H1 (cell line): ENCODE results near the gene CAMK2A. TPM values are rescaled to one million over a fixed set of nuclear protein-coding genes. Genes with fewer than 3 reads are reported as not detected.

Source experiments
- CTCF ChIA-PET: fragments of 300-600 bp; sonication (Branson Sonifier 250); formaldehyde crosslinking; loops from one replicate; lab custom pipeline; 2021; ENCODE audit not compliant: partially characterized antibody; lab: Charles Lee
- POLR2A ChIA-PET: fragments of 300-600 bp; sonication (Branson Sonifier 250); formaldehyde crosslinking; loops from one replicate; lab custom pipeline; 2021; ENCODE audit warnings: inconsistent platforms; ENCODE audit not compliant: partially characterized antibody; lab: Charles Lee
- DNase-seq, 2 experiments: peaks; one replicate each; pipeline versions ENCODE4 v3.0.0 to v3.0.0-alpha.2; 2010 to 2022; ENCODE audit warnings: low spot score in 2 of 2, low read depth in 1 of 2, mixed read lengths in 1 of 2
- FAIRE-seq: peaks from 2 replicates; lab custom pipeline; 2011; peaks lifted over from hg19 to GRCh38; lab: Jason Lieb, UNC
- H2AFZ ChIP-seq: 2 replicates; pipeline ENCODE4 v1.8.1; 2012; ENCODE audit warnings: low read length, inconsistent platforms
- H2AK5ac ChIP-seq: 2 replicates; pipeline ENCODE4 v1.6.1; 2013; ENCODE audit warnings: low read depth, low read length
- H2BK120ac ChIP-seq: replicated peaks from 2 replicates; pipeline ENCODE3; 2013; ENCODE audit warnings: low read depth, low read length, inconsistent platforms
- H2BK12ac ChIP-seq: 2 replicates; pipeline ENCODE4 v1.6.1; 2013; ENCODE audit warnings: low read depth, low read length
- H2BK15ac ChIP-seq: 2 replicates; pipeline ENCODE4 v1.6.1; 2013; ENCODE audit warnings: low read length
- H2BK20ac ChIP-seq: 2 replicates; pipeline ENCODE4 v1.6.1; 2013; ENCODE audit warnings: low read length
- H2BK5ac ChIP-seq: 2 replicates; pipeline ENCODE4 v1.6.1; 2013; ENCODE audit warnings: low read depth, low read length
- H3K14ac ChIP-seq: 2 replicates; pipeline ENCODE4 v1.6.1; 2013; ENCODE audit warnings: inconsistent platforms; ENCODE audit not compliant: insufficient read length
- H3K18ac ChIP-seq: 2 replicates; pipeline ENCODE4 v1.6.1; 2013; ENCODE audit warnings: low read length; ENCODE audit errors: extremely low read depth
- H3K23ac ChIP-seq: 2 replicates; pipeline ENCODE4 v1.6.1; 2013; ENCODE audit warnings: inconsistent platforms; ENCODE audit not compliant: insufficient read length
- H3K23me2 ChIP-seq: 2 replicates; pipeline ENCODE4 v1.6.1; 2013; ENCODE audit warnings: low read depth, low read length
- H3K27ac ChIP-seq: 2 replicates; pipeline ENCODE4 v1.6.1; 2011; ENCODE audit warnings: low read depth, low read length, inconsistent platforms
- H3K27me3 ChIP-seq, 4 experiments: replicated peaks in 1 of 4; 1 replicate in 1 of 4; 2 replicates in 3 of 4; pipeline versions ENCODE4 v1.6.1 to v1.8.1; 2011 to 2013; ENCODE audit warnings: low read length in 3 of 4, mild to moderate bottlenecking in 3 of 4, inconsistent platforms in 2 of 4, mixed read lengths in 2 of 4, moderate library complexity in 1 of 4; ENCODE audit not compliant: control insufficient read depth in 3 of 4, insufficient read depth in 3 of 4; ENCODE audit errors: extremely low read depth in 1 of 4
- H3K36me3 ChIP-seq, 4 experiments: 2 replicates each; pipeline versions ENCODE4 v1.6.1 to v1.8.1; 2011 to 2013; ENCODE audit warnings: mild to moderate bottlenecking in 4 of 4, low read length in 3 of 4, moderate library complexity in 2 of 4, control low read depth in 1 of 4, inconsistent platforms in 1 of 4; ENCODE audit not compliant: insufficient read depth in 4 of 4, control insufficient read depth in 2 of 4
- H3K4ac ChIP-seq: replicated peaks from 2 replicates; pipeline ENCODE3; 2013; ENCODE audit warnings: low read length, low read depth, mixed read lengths, inconsistent platforms; ENCODE audit not compliant: insufficient read length
- H3K4me1 ChIP-seq, 4 experiments: replicated peaks in 1 of 4; 1 replicate in 1 of 4; 2 replicates in 3 of 4; pipeline versions ENCODE4 v1.6.1 to v1.8.1; 2011 to 2013; ENCODE audit warnings: low read length in 3 of 4, inconsistent platforms in 2 of 4, mixed read lengths in 1 of 4; ENCODE audit not compliant: insufficient read depth in 4 of 4, control insufficient read depth in 3 of 4
- H3K4me2 ChIP-seq, 2 experiments: 2 replicates each; pipeline versions ENCODE4 v1.6.1 to v1.8.1; 2011 to 2013; ENCODE audit warnings: low read depth in 2 of 2, low read length in 2 of 2, control low read depth in 1 of 2, inconsistent platforms in 1 of 2, mild to moderate bottlenecking in 1 of 2; ENCODE audit not compliant: insufficient read depth in 1 of 2
- H3K4me3 ChIP-seq, 4 experiments: fragments of 200-600, 300-600 bp in 1 of 4; sonication (generic), shearing (Covaris generic), sonication (Bioruptor Twin) in 1 of 4; 2 replicates each; pipeline versions ENCODE4 v1.5.1 to v1.8.1; 2011 to 2016; ENCODE audit warnings: low read length in 4 of 4, low read depth in 3 of 4, control low read depth in 2 of 4, inconsistent platforms in 2 of 4, mild to moderate bottlenecking in 2 of 4, mixed read lengths in 1 of 4, moderate library complexity in 1 of 4; ENCODE audit not compliant: insufficient read depth in 2 of 4; ENCODE audit errors: extremely low read depth in 1 of 4
- H3K56ac ChIP-seq: replicated peaks from 2 replicates; pipeline ENCODE3; 2013; ENCODE audit warnings: low read depth, mild to moderate bottlenecking, mixed read lengths, low read length, inconsistent platforms; ENCODE audit not compliant: insufficient read length
- H3K79me1 ChIP-seq: 2 replicates; pipeline ENCODE4 v1.6.1; 2013; ENCODE audit warnings: low read depth, low read length, control low read depth
- H3K79me2 ChIP-seq, 2 experiments: 2 replicates each; pipeline versions ENCODE4 v1.6.1 to v1.8.1; 2012 to 2013; ENCODE audit warnings: low read length in 2 of 2, mild to moderate bottlenecking in 2 of 2, inconsistent platforms in 1 of 2; ENCODE audit not compliant: insufficient read depth in 2 of 2, control insufficient read depth in 1 of 2
- H3K9ac ChIP-seq, 4 experiments: replicated peaks in 1 of 4; 1 replicate in 1 of 4; 2 replicates in 3 of 4; pipeline versions ENCODE4 v1.6.1 to v1.8.1; 2011 to 2013; ENCODE audit warnings: low read depth in 3 of 4, low read length in 3 of 4, control low read depth in 2 of 4, mild to moderate bottlenecking in 2 of 4, moderate library complexity in 2 of 4, inconsistent platforms in 1 of 4; ENCODE audit errors: extremely low read depth in 1 of 4
- H3K9me3 ChIP-seq, 2 experiments: 2 replicates each; pipeline versions ENCODE4 v1.6.1 to v1.8.1; 2012 to 2013; ENCODE audit warnings: mild to moderate bottlenecking in 2 of 2, moderate library complexity in 2 of 2, control low read depth in 1 of 2, inconsistent platforms in 1 of 2, low read depth in 1 of 2, low read length in 1 of 2, mixed read lengths in 1 of 2; ENCODE audit not compliant: insufficient read depth in 2 of 2
- H4K20me1 ChIP-seq, 2 experiments: replicated peaks in 1 of 2; 2 replicates each; pipeline versions ENCODE3 to v1.8.1; 2011 to 2013; ENCODE audit warnings: inconsistent platforms in 2 of 2, low read length in 2 of 2, mild to moderate bottlenecking in 1 of 2; ENCODE audit not compliant: insufficient read depth in 2 of 2, control insufficient read depth in 1 of 2
- H4K5ac ChIP-seq: 2 replicates; pipeline ENCODE4 v1.6.1; 2013; ENCODE audit warnings: low read length, low read depth, mixed read lengths, inconsistent platforms; ENCODE audit not compliant: insufficient read length
- H4K8ac ChIP-seq: 2 replicates; pipeline ENCODE4 v1.8.0; 2013; ENCODE audit warnings: mild to moderate bottlenecking, moderate library complexity, low read length, inconsistent platforms; ENCODE audit not compliant: insufficient read depth; ENCODE audit errors: extremely low read depth
- H4K91ac ChIP-seq: replicated peaks from 2 replicates; pipeline ENCODE3; 2013; ENCODE audit warnings: low read length, mixed read lengths, inconsistent platforms; ENCODE audit not compliant: insufficient read length
- BACH1 ChIP-seq: IDR thresholded peaks from 2 replicates; pipeline ENCODE4 v1.6.1; 2012; ENCODE audit warnings: low read length, improper control_type of control experiment
- BRCA1 ChIP-seq: IDR thresholded peaks from 2 replicates; pipeline ENCODE4 v1.6.1; 2012; ENCODE audit warnings: low read depth, low read length, improper control_type of control experiment
- CHD2 ChIP-seq: IDR thresholded peaks from 2 replicates; pipeline ENCODE4 v1.6.1; 2012; ENCODE audit warnings: low read length, improper control_type of control experiment
- CREB1 ChIP-seq: IDR thresholded peaks from 2 replicates; pipeline ENCODE4 v1.6.1; 2012; ENCODE audit warnings: inconsistent platforms
- HDAC2 ChIP-seq, 2 experiments: fragments of 300-600 bp in 1 of 2; sonication (generic) in 1 of 2; IDR thresholded peaks; 2 replicates each; pipeline ENCODE4 v1.6.1; 2011 to 2012; ENCODE audit warnings: low read depth in 2 of 2, low read length in 2 of 2, mild to moderate bottlenecking in 2 of 2, moderate library complexity in 2 of 2, borderline replicate concordance in 1 of 2, inconsistent platforms in 1 of 2
- JUN ChIP-seq: IDR thresholded peaks from 2 replicates; pipeline ENCODE4 v1.6.1; 2011; ENCODE audit warnings: low read depth, mild to moderate bottlenecking, improper control_type of control experiment, low read length
- NANOG ChIP-seq: IDR thresholded peaks from 2 replicates; pipeline ENCODE4 v1.6.1; 2011; ENCODE audit warnings: low read length, low read depth, mild to moderate bottlenecking, inconsistent platforms; ENCODE audit not compliant: insufficient read depth, poor library complexity, severe bottlenecking
- NRF1 ChIP-seq: IDR thresholded peaks from 2 replicates; pipeline ENCODE4 v1.6.1; 2011; ENCODE audit warnings: mild to moderate bottlenecking, low read depth, low read length, improper control_type of control experiment
- PHF8 ChIP-seq: fragments of 200-600 bp; sonication (generic); conservative IDR thresholded peaks from 2 replicates; pipeline ENCODE4 v1.7.1; 2012; ENCODE audit warnings: low read depth, mild to moderate bottlenecking, inconsistent platforms, low read length, moderate library complexity
- POLR2A ChIP-seq, 2 experiments: IDR thresholded peaks; 1 replicate in 1 of 2; 2 replicates in 1 of 2; pipeline ENCODE4 v1.6.1; 2011; ENCODE audit warnings: low read depth in 2 of 2, low read length in 2 of 2, mild to moderate bottlenecking in 2 of 2; ENCODE audit errors: control extremely low read depth in 1 of 2
- POLR2AphosphoS5 ChIP-seq: IDR thresholded peaks from 2 replicates; pipeline ENCODE4 v1.6.1; 2011; ENCODE audit warnings: low read depth, low read length
- RBBP5 ChIP-seq: IDR thresholded peaks from 2 replicates; pipeline ENCODE4 v1.7.1; 2012; ENCODE audit warnings: low read depth, mild to moderate bottlenecking, inconsistent platforms, low read length, moderate library complexity, borderline replicate concordance
- RXRA ChIP-seq: IDR thresholded peaks from 2 replicates; pipeline ENCODE4 v1.6.1; 2011; ENCODE audit warnings: low read depth, mild to moderate bottlenecking, low read length, moderate library complexity; ENCODE audit not compliant: insufficient read depth
- TEAD4 ChIP-seq: IDR thresholded peaks from 2 replicates; pipeline ENCODE4 v1.6.1; 2012; ENCODE audit warnings: low read depth, low read length, inconsistent platforms, mixed read lengths
- WGBS, 2 experiments: shearing (Covaris generic) in 1 of 2; methylation state at CpG; one replicate each; pipeline versions ENCODE4 v1.1.6 to v1.1.7; 2013 to 2015; ENCODE audit warnings: low lambda C conversion rate in 2 of 2, mixed read lengths in 2 of 2, inconsistent platforms in 1 of 2, low coverage in 1 of 2, missing lambda C conversion rate in 1 of 2; ENCODE audit not compliant: insufficient replicate concordance in 2 of 2, insufficient coverage in 1 of 2, insufficient read length in 1 of 2; ENCODE audit errors: extremely low coverage in 1 of 2, missing lambda C conversion rate in 1 of 2; 5-methylcytosine and 5-hydroxymethylcytosine counted together
- polyA plus RNA-seq, 7 experiments: library from polyadenylated mRNA; depleted of rRNA in 3 of 7; stranded (reverse) in 5 of 7; unstranded in 2 of 7; fragments of >200 nt in 5 of 7; fragments of 200-250 nt in 2 of 7; gene quantifications; 1 replicate in 5 of 7; 2 replicates in 1 of 7; 4 replicates in 1 of 7; pipeline versions ENCODE4 v1.2.1 to v1.2.3, GENCODE V29; 2011 to 2013; ENCODE audit warnings: missing spikeins in 2 of 7, mixed read lengths in 2 of 7
- total RNA-seq: library from RNA; stranded (reverse); fragmentation: NEBNext Ultra II Directional; extraction: Animal tissue kit (Norgen Biotek cat#: 25700); gene quantifications from 2 replicates; pipeline ENCODE4 v1.2.1, GENCODE V29; 2021

The CAMK2A gene
- total and polyA plus RNA-seq, 2 of the 8 experiments (the other 6 are each of a cell fraction or from before 2014, with no cell fraction given) = 0.20 to 0.28 TPM

GRCh38 chr5:150262502-150262901 lies 27.1 kb downstream of the CAMK2A start:
- Histone ChIP-seq H3K4me1 (peaks cover 0 to 15% (median 4%) of the 10 kb centered on the region in 4 experiments; a peak in 6 of 7 replicates), H4K5ac (no peak overlapping the region), H2BK15ac (0 out of 2 replicates have a peak overlapping the region, but pooled peaks have one; percentile 23), H3K23me2 (peaks cover 5% of the 10 kb centered on the region), H4K8ac (no peak overlapping the region), H2BK5ac (no peak overlapping the region), H2AFZ (no peak overlapping the region), H3K4me2 (no peak overlapping the region), H3K56ac (no peak overlapping the region), H3K4ac (no peak overlapping the region), H2BK20ac (no peak overlapping the region), H3K27me3 (peaks cover 0 to 2% (median 0%) of the 10 kb centered on the region in 4 experiments; a peak in 1 of 7 replicates), H2AK5ac (no peak overlapping the region), H3K79me2 (peaks cover 0 to 2% of the 10 kb centered on the region in 2 experiments; a peak in 1 of 4 replicates), H2BK12ac (no peak overlapping the region), H3K4me3 (no peak overlapping the region), H4K91ac (no peak overlapping the region), H2BK120ac (no peak overlapping the region), H3K9me3 (no peaks in the 10 kb centered on the region), H3K14ac (no peak overlapping the region), H3K23ac (no peak overlapping the region), H3K36me3 (no peaks in the 10 kb centered on the region), H3K18ac (no peak overlapping the region), H4K20me1 (peaks cover 0 to 4% of the 10 kb centered on the region in 2 experiments), H3K9ac (no peak overlapping the region), H3K27ac (no peak overlapping the region), H3K79me1 (no peaks in the 10 kb centered on the region)
- FAIRE-seq (no peak), DNase-seq (no peak)
- TF ChIP-seq PHF8 (no peak), NANOG (no peak), CHD2 (no peak), BRCA1 (no peak), HDAC2 (IDR thresholded peaks at IDR 0.05; ENCODE audit: borderline replicate concordance in 1 of 2, low read depth in 2 of 2, low read length in 2 of 2) (no peak), TEAD4 (no peak), POLR2AphosphoS5 (no peak), RBBP5 (no peak), CREB1 (no peak), RXRA (no peak), POLR2A (IDR thresholded peaks at IDR 0.05; ENCODE audit: control extremely low read depth in 1 of 2, low read depth in 2 of 2, low read length in 2 of 2) (no peak), NRF1 (no peak), JUN (no peak), BACH1 (no peak)
- ChIA-PET POLR2A (interaction anchor here (1.5 kb wide), 1 partner anchor 8 kb away, joined by 3 read pairs; no protein-coding TSS in a partner anchor), CTCF (interaction anchor here (0.7 to 3.1 kb wide), 11 partner anchors 10 to 136 kb away, joined by 3 to 16 read pairs (median 6); no protein-coding TSS in a partner anchor)
- 89% methylated on average over 7 of the region's 7 CpGs; no CpG with 5 or more reads in 1 of the 2 experiments for WGBS, 2 experiments
